ENCODE data around the gene NMNAT1. TPM values are rescaled to one million over a fixed set of nuclear protein-coding genes. Genes with fewer than 3 reads are reported as not detected.

NMNAT1 gene
- 6.8 and 8.1 TPM in 2 replicates for total RNA-seq (2014; rRNA removed; shearing (Covaris generic); ENCODE audit: low replicate concordance)

- H3K4me1 ChIP-seq (ENCODE audit: low read length), result peaks cover 17% of the 10 kb centered on the region
- peak; percentile 98 for DNase-seq
- H4K20me1 ChIP-seq (ENCODE audit: insufficient read depth, low read depth, low read length), result no peaks in the 10 kb centered on the region
- H3K9me3 ChIP-seq (ENCODE audit: low read length), result no peaks in the 10 kb centered on the region
- H3K36me3 ChIP-seq (ENCODE audit: insufficient read depth, low read length), result no peaks in the 10 kb centered on the region; the same call in 1 of the 2 replicates
- H2AFZ ChIP-seq (ENCODE audit: low read length), result peak within 1 kb of the TSS; percentile 78; the same call in 1 of the 2 replicates
- H3K27ac ChIP-seq (ENCODE audit: low read length), result peak within 1 kb of the TSS; percentile 64
- peak within 1 kb of the TSS; percentile 79 for H3K4me3 ChIP-seq (ENCODE audit: low read length)
- no peaks in the 10 kb centered on the region for H3K27me3 ChIP-seq (ENCODE audit: low read length)
- peak within 1 kb of the TSS; percentile 88 for H3K4me2 ChIP-seq (ENCODE audit: low read depth, low read length, poor library complexity, severe bottlenecking)
- H3K9ac ChIP-seq (ENCODE audit: low read length), result peak within 1 kb of the TSS; percentile 86
- H3K9me2 ChIP-seq (replicated peaks; ENCODE audit: insufficient read depth, low read length), result no peaks in the 10 kb centered on the region
- H3K79me2 ChIP-seq (ENCODE audit: low read length), result peaks cover 37% of the 10 kb centered on the region
These were observed at the start of gene NMNAT1, which contains the start of gene LZIC for GRCh38 chr1:9942939-9943788. Gene NMNAT1, plus strand, starts transcription at chr1:9943475. Its CDS starts 28,599 bp downstream, at chr1:9972074. Gene LZIC, minus strand, starts transcription at chr1:9943391. Its CDS starts 6,772 bp downstream, at chr1:9936619.

GRCh38 chr1:9894115-9894514 is 49.2 kb upstream of the NMNAT1 start:
- Histone ChIP-seq H3K9me2 (replicated peaks; ENCODE audit: insufficient read depth, low read length) (no peaks in the 10 kb centered on the region), H3K27ac (ENCODE audit: low read length) (no peak overlapping the region), H3K4me1 (ENCODE audit: low read length) (peaks cover 10% of the 10 kb centered on the region), H3K4me3 (ENCODE audit: low read length) (no peak overlapping the region), H3K27me3 (ENCODE audit: low read length) (no peaks in the 10 kb centered on the region), H3K4me2 (ENCODE audit: low read depth, low read length, poor library complexity, severe bottlenecking) (no peak overlapping the region), H4K20me1 (ENCODE audit: insufficient read depth, low read depth, low read length) (no peaks in the 10 kb centered on the region), H3K36me3 (ENCODE audit: insufficient read depth, low read length) (no peaks in the 10 kb centered on the region), H3K9ac (ENCODE audit: low read length) (no peak overlapping the region), H2AFZ (ENCODE audit: low read length) (no peak overlapping the region), H3K9me3 (ENCODE audit: low read length) (no peaks in the 10 kb centered on the region), H3K79me2 (ENCODE audit: low read length) (no peaks in the 10 kb centered on the region)
- DNase-seq, result peak; percentile 32

- H3K79me2 ChIP-seq (ENCODE audit: low read length), result no peaks in the 10 kb centered on the region
- H3K4me3 ChIP-seq (ENCODE audit: low read length), result no peak overlapping the region
- H4K20me1 ChIP-seq (ENCODE audit: insufficient read depth, low read depth, low read length), result no peaks in the 10 kb centered on the region
- no peak overlapping the region for H3K4me2 ChIP-seq (ENCODE audit: low read depth, low read length, poor library complexity, severe bottlenecking)
- H3K9ac ChIP-seq (ENCODE audit: low read length), result no peak overlapping the region
- peaks cover 4% of the 10 kb centered on the region; the same call in 1 of the 2 replicates for H3K4me1 ChIP-seq (ENCODE audit: low read length)
- H3K27me3 ChIP-seq (ENCODE audit: low read length), result no peaks in the 10 kb centered on the region
- H2AFZ ChIP-seq (ENCODE audit: low read length), result no peak overlapping the region
- H3K9me2 ChIP-seq (replicated peaks; ENCODE audit: insufficient read depth, low read length), result no peaks in the 10 kb centered on the region
- H3K27ac ChIP-seq (ENCODE audit: low read length), result no peak overlapping the region
- no peaks in the 10 kb centered on the region for H3K9me3 ChIP-seq (ENCODE audit: low read length)
- no peak for DNase-seq
- H3K36me3 ChIP-seq (ENCODE audit: insufficient read depth, low read length), result no peaks in the 10 kb centered on the region
These were observed 42.9 kb upstream of the NMNAT1 start for GRCh38 chr1:9900142-9901043.

DNA sequence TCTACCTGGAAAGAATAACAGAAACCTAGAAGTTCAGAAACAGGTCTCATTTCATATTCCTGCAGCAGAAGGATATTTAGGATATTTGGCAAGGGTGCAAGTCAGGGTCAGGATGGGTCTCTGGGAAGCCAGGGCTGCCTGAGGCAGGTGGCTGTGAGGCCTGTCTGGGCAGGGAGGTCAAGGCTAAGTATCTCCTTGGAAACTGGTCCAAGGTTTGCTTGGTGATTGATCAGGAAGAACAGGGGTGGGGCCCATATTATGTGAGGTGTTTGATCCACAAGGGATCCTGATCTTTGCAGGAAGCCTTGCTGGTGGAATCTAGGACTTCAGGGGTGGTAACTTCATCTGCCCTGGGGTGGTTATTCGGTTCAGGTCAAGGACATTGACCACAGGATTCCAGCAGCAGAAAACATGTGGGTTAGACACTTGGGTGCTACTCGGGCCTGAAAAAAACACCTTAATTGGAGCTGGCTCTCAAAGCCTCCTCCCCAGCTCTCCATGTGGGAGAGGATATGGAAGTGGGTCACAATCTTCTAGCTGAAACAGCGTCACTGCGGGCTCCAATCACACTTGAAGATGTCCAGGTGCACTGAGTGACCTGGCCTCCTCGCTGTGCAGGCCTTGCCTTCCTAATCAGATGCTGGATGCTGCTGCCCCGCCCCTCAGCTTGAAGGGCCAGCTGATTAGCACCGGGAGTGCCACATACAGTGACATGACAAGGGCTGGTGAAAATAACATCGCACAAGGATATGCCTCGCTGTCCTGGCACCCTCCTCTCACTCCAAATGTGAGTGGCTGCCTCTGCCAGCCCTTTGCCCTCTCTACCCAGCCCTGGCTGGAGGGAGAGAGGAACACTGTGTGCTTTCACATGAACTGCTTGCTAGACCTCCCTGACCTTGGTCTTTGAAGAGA is 41.9 kb upstream of the NMNAT1 start:
- Histone ChIP-seq H3K9me3 (ENCODE audit: low read length) (no peaks in the 10 kb centered on the region), H3K27me3 (ENCODE audit: low read length) (no peaks in the 10 kb centered on the region), H3K27ac (ENCODE audit: low read length) (no peak overlapping the region), H3K4me1 (ENCODE audit: low read length) (peaks cover 4% of the 10 kb centered on the region; the same call in 1 of the 2 replicates), H3K4me3 (ENCODE audit: low read length) (no peak overlapping the region), H2AFZ (ENCODE audit: low read length) (no peak overlapping the region), H3K79me2 (ENCODE audit: low read length) (no peaks in the 10 kb centered on the region), H3K4me2 (ENCODE audit: low read depth, low read length, poor library complexity, severe bottlenecking) (no peak overlapping the region), H3K9me2 (replicated peaks; ENCODE audit: insufficient read depth, low read length) (no peaks in the 10 kb centered on the region), H3K36me3 (ENCODE audit: insufficient read depth, low read length) (no peaks in the 10 kb centered on the region), H3K9ac (ENCODE audit: low read length) (no peak overlapping the region), H4K20me1 (ENCODE audit: insufficient read depth, low read depth, low read length) (no peaks in the 10 kb centered on the region)
- no peak for DNase-seq

DNA sequence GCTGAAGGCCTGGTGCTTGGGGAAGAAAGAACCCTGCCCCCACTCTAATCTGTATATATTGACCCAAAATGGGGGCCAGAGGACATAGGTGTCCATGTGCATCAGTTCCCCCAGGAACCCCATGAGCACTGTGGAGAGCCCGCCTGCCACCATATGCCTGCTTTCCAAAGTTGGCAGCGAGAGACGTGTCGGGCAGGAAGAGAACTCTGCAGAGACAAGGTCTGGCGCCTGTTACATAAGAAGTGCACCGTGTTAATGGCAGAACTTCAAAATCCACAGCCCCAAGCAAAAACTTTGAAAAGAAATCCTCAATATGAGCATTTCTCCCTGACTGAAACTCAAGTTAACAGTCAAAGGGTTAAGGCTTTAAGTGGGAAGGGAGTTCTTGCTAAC is 41.2 kb upstream of the NMNAT1 start:
- Histone ChIP-seq H3K27ac (ENCODE audit: low read length) (no peak overlapping the region), H3K4me2 (ENCODE audit: low read depth, low read length, poor library complexity, severe bottlenecking) (no peak overlapping the region)

GRCh38 chr1:9903801-9904527 is 39.3 kb upstream of the NMNAT1 start:
- no peaks in the 10 kb centered on the region for H3K27me3 ChIP-seq (ENCODE audit: low read length)

More for the DNA sequence above, 41.2 kb upstream of the NMNAT1 start:
- Histone ChIP-seq H3K4me3 (ENCODE audit: low read length) (no peak overlapping the region), H3K36me3 (ENCODE audit: insufficient read depth, low read length) (no peaks in the 10 kb centered on the region), H2AFZ (ENCODE audit: low read length) (no peak overlapping the region), H3K9me2 (replicated peaks; ENCODE audit: insufficient read depth, low read length) (no peaks in the 10 kb centered on the region), H3K4me1 (ENCODE audit: low read length) (peaks cover 4% of the 10 kb centered on the region; the same call in 1 of the 2 replicates), H4K20me1 (ENCODE audit: insufficient read depth, low read depth, low read length) (no peaks in the 10 kb centered on the region), H3K9me3 (ENCODE audit: low read length) (no peaks in the 10 kb centered on the region), H3K27me3 (ENCODE audit: low read length) (no peaks in the 10 kb centered on the region), H3K9ac (ENCODE audit: low read length) (no peak overlapping the region), H3K79me2 (ENCODE audit: low read length) (no peaks in the 10 kb centered on the region)
- DNase-seq, result no peak

GRCh38 chr1:9904596-9904995 is 38.7 kb upstream of the NMNAT1 start:
- Histone ChIP-seq H3K27me3 (ENCODE audit: low read length) (no peaks in the 10 kb centered on the region), H3K9me2 (replicated peaks; ENCODE audit: insufficient read depth, low read length) (no peaks in the 10 kb centered on the region), H3K79me2 (ENCODE audit: low read length) (no peaks in the 10 kb centered on the region), H3K36me3 (ENCODE audit: insufficient read depth, low read length) (no peaks in the 10 kb centered on the region), H3K4me1 (ENCODE audit: low read length) (peaks cover 14% of the 10 kb centered on the region), H3K9ac (ENCODE audit: low read length) (no peak overlapping the region), H3K4me3 (ENCODE audit: low read length) (no peak overlapping the region), H3K27ac (ENCODE audit: low read length) (no peak overlapping the region), H3K4me2 (ENCODE audit: low read depth, low read length, poor library complexity, severe bottlenecking) (no peak overlapping the region), H3K9me3 (ENCODE audit: low read length) (no peaks in the 10 kb centered on the region), H2AFZ (ENCODE audit: low read length) (no peak overlapping the region), H4K20me1 (ENCODE audit: insufficient read depth, low read depth, low read length) (no peaks in the 10 kb centered on the region)
- peak; percentile 14 for DNase-seq

More at GRCh38 chr1:9903801-9904527, 39.3 kb upstream of the NMNAT1 start:
- Histone ChIP-seq H3K9me3 (ENCODE audit: low read length) (no peaks in the 10 kb centered on the region), H3K4me1 (ENCODE audit: low read length) (peaks cover 8% of the 10 kb centered on the region), H3K9ac (ENCODE audit: low read length) (no peak overlapping the region), H3K4me2 (ENCODE audit: low read depth, low read length, poor library complexity, severe bottlenecking) (no peak overlapping the region), H3K79me2 (ENCODE audit: low read length) (no peaks in the 10 kb centered on the region), H4K20me1 (ENCODE audit: insufficient read depth, low read depth, low read length) (no peaks in the 10 kb centered on the region), H3K9me2 (replicated peaks; ENCODE audit: insufficient read depth, low read length) (no peaks in the 10 kb centered on the region), H3K27ac (ENCODE audit: low read length) (no peak overlapping the region), H2AFZ (ENCODE audit: low read length) (no peak overlapping the region), H3K4me3 (ENCODE audit: low read length) (no peak overlapping the region), H3K36me3 (ENCODE audit: insufficient read depth, low read length) (no peaks in the 10 kb centered on the region)
- peak; percentile 31 for DNase-seq

Measured in Karpas-422 (cell line).